ENCODE measurements around the gene CPNE4.

The CPNE4 gene

DNA sequence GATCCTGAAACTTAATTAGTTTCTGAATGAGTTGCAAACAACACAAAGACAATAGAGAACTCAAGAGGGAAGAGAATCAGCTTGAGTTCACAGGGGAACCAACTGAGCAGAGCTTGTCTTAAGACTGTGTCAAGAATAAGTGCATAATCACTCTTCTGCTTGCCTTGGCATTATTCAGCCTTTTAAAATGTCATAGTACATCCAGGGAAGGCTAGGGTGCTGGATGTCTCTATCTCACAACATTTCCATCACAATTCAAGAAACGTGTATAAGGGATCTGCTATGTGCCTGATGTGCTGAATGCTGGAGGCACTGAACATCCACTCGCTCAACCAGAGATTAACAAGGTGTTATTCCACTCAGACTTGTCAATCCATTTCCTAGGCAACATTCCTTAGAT is 122.6 kb downstream of the CPNE4 start:
- no peaks in the 10 kb centered on the region for H4K20me1 ChIP-seq (ENCODE audit: insufficient read depth, low read length, poor library complexity, severe bottlenecking)
- no peaks in the 10 kb centered on the region for H3K9me2 ChIP-seq (replicated peaks; ENCODE audit: low read depth, low read length)
- H3F3A ChIP-seq (ENCODE audit: low read depth): no peaks in the 10 kb centered on the region
- H3K4me2 ChIP-seq (ENCODE audit: low read depth, low read length, poor library complexity, severe bottlenecking): no peak overlapping the region
- H3K4me1 ChIP-seq (ENCODE audit: insufficient read depth, low read length, poor library complexity, severe bottlenecking): no peaks in the 10 kb centered on the region
- no peaks in the 10 kb centered on the region for H3K36me3 ChIP-seq (ENCODE audit: insufficient read depth, low read length)
- no peak overlapping the region for H2AFZ ChIP-seq (ENCODE audit: low read length)
- TF ChIP-seq, protein P1, sequence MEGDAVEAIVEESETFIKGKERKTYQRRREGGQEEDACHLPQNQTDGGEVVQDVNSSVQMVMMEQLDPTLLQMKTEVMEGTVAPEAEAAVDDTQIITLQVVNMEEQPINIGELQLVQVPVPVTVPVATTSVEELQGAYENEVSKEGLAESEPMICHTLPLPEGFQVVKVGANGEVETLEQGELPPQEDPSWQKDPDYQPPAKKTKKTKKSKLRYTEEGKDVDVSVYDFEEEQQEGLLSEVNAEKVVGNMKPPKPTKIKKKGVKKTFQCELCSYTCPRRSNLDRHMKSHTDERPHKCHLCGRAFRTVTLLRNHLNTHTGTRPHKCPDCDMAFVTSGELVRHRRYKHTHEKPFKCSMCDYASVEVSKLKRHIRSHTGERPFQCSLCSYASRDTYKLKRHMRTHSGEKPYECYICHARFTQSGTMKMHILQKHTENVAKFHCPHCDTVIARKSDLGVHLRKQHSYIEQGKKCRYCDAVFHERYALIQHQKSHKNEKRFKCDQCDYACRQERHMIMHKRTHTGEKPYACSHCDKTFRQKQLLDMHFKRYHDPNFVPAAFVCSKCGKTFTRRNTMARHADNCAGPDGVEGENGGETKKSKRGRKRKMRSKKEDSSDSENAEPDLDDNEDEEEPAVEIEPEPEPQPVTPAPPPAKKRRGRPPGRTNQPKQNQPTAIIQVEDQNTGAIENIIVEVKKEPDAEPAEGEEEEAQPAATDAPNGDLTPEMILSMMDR (conservative IDR thresholded peaks at IDR 0.05; ENCODE audit: low read length): no peak
- no peak for TF ChIP-seq EZH2phosphoT487 (IDR thresholded peaks at IDR 0.05; ENCODE audit: borderline replicate concordance)
- H3K79me2 ChIP-seq (ENCODE audit: insufficient read depth, low read length): no peaks in the 10 kb centered on the region
- no peaks in the 10 kb centered on the region for H3K9me3 ChIP-seq (ENCODE audit: insufficient read depth, low read depth, low read length)
- no peak overlapping the region for H3K4me3 ChIP-seq (ENCODE audit: low read length, poor library complexity, severe bottlenecking)
- H3K27me3 ChIP-seq (ENCODE audit: insufficient read depth, low read length, poor library complexity, severe bottlenecking): no peaks in the 10 kb centered on the region
- H3K9ac ChIP-seq (ENCODE audit: low read depth, low read length, poor library complexity, severe bottlenecking): no peak overlapping the region

DNA sequence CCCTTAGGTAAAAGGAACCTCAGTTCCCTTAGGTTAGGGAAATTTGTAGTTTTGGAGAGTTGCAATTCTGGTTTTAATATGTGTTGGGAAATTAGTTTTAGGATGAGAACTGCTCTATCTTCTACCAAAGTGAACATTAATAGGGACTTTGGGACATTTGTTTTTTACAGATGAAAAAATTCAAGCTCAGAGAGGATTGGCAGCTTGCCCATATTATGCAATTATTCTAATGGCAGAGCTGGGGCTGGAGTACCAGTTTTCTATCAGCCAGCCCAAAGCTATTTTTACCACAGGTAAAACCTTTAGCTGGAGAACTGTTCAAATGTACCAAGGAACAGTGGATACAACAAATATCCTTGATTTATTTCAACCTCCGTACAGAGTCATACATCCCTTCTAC is 127.0 kb downstream of the CPNE4 start:
- TF ChIP-seq EZH2phosphoT487 (IDR thresholded peaks at IDR 0.05; ENCODE audit: borderline replicate concordance): no peak
- TF ChIP-seq, protein P1 (conservative IDR thresholded peaks at IDR 0.05; ENCODE audit: low read length): no peak
- no peaks in the 10 kb centered on the region for H3K79me2 ChIP-seq (ENCODE audit: insufficient read depth, low read length)
- no peaks in the 10 kb centered on the region for H3K4me1 ChIP-seq (ENCODE audit: insufficient read depth, low read length, poor library complexity, severe bottlenecking)
- H3K9me2 ChIP-seq (replicated peaks; ENCODE audit: low read depth, low read length): no peaks in the 10 kb centered on the region; the same call in 1 of the 2 replicates
- H3K4me3 ChIP-seq (ENCODE audit: low read length, poor library complexity, severe bottlenecking): no peak overlapping the region
- H4K20me1 ChIP-seq (ENCODE audit: insufficient read depth, low read length, poor library complexity, severe bottlenecking): no peaks in the 10 kb centered on the region
- H3K27me3 ChIP-seq (ENCODE audit: insufficient read depth, low read length, poor library complexity, severe bottlenecking): no peaks in the 10 kb centered on the region
- no peak overlapping the region for H3K4me2 ChIP-seq (ENCODE audit: low read depth, low read length, poor library complexity, severe bottlenecking)
- H3K9ac ChIP-seq (ENCODE audit: low read depth, low read length, poor library complexity, severe bottlenecking): no peak overlapping the region
- H2AFZ ChIP-seq (ENCODE audit: low read length): no peak overlapping the region
- no peaks in the 10 kb centered on the region for H3F3A ChIP-seq (ENCODE audit: low read depth)
- no peaks in the 10 kb centered on the region for H3K9me3 ChIP-seq (ENCODE audit: insufficient read depth, low read depth, low read length)
- no peaks in the 10 kb centered on the region for H3K36me3 ChIP-seq (ENCODE audit: insufficient read depth, low read length)

DNA sequence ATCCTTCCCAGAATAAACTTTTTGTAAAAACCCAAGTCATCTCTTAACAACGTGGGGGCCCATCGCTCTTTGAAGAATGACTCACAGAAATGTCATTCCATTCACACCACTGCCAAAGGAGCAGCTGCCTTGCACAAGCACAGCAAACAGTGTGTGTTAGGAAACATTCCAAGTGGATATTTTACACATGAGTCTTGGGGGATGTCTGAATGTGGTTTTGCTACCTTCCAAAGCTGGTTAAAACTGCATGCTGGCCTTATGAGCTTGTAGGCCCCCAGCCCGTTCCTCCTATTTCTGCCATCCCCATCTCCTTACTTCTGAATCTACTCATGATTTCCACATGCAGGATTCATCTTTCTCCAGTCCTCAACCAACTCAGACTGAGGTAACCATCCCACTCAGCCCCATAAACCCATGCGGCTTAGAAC is 130.8 kb downstream of the CPNE4 start:
- Histone ChIP-seq H4K20me1 (ENCODE audit: insufficient read depth, low read length, poor library complexity, severe bottlenecking) (no peaks in the 10 kb centered on the region), H3K27me3 (ENCODE audit: insufficient read depth, low read length, poor library complexity, severe bottlenecking) (no peaks in the 10 kb centered on the region), H3K4me2 (ENCODE audit: low read depth, low read length, poor library complexity, severe bottlenecking) (no peak overlapping the region), H3K4me3 (ENCODE audit: low read length, poor library complexity, severe bottlenecking) (no peak overlapping the region), H3K4me1 (ENCODE audit: insufficient read depth, low read length, poor library complexity, severe bottlenecking) (no peaks in the 10 kb centered on the region), H3F3A (ENCODE audit: low read depth) (no peaks in the 10 kb centered on the region), H3K9ac (ENCODE audit: low read depth, low read length, poor library complexity, severe bottlenecking) (no peak overlapping the region), H2AFZ (ENCODE audit: low read length) (no peak overlapping the region), H3K9me2 (replicated peaks; ENCODE audit: low read depth, low read length) (no peaks in the 10 kb centered on the region; the same call in 1 of the 2 replicates), H3K9me3 (ENCODE audit: insufficient read depth, low read depth, low read length) (no peaks in the 10 kb centered on the region), H3K79me2 (ENCODE audit: insufficient read depth, low read length) (no peaks in the 10 kb centered on the region), H3K36me3 (ENCODE audit: insufficient read depth, low read length) (no peaks in the 10 kb centered on the region)
- TF ChIP-seq EZH2phosphoT487 (IDR thresholded peaks at IDR 0.05; ENCODE audit: borderline replicate concordance): no peak
- TF ChIP-seq, protein P1 (conservative IDR thresholded peaks at IDR 0.05; ENCODE audit: low read length): no peak
